ENCODE results near the gene SLC25A27. TPM values are rescaled to one million over a fixed set of nuclear protein-coding genes. Genes with fewer than 3 reads are reported as not detected.
A peak's percentile ranks its signal among the peaks of the same experiment; 100 is the strongest.

The SLC25A27 gene
- total and polyA plus RNA-seq, 10 donors = 4.3 to 17.8 (median 10.3) TPM

- Histone ChIP-seq H3K36me3 (no peaks in the 10 kb centered on the region), H3K9me3 (no peaks in the 10 kb centered on the region), H3K4me3 (no peak overlapping the region), H3K27me3 (replicated peaks in 1 of 7) (no peaks in the 10 kb centered on the region), H3K27ac (no peak overlapping the region), H3K4me1 (no peaks in the 10 kb centered on the region)
- intact Hi-C loops (cut with DNase I; ENCODE audit: low total_unique reads) = no loop called here
- no peak for DNase-seq
- TF ChIP-seq POLR2A (IDR thresholded peaks at IDR 0.05) (no peak), POLR2AphosphoS5 (IDR thresholded peaks at IDR 0.05) (no peak), CTCF (IDR thresholded peaks at IDR 0.05 in 8 of 11, conservative IDR thresholded peaks at IDR 0.05 in 3 of 11) (no peak)
- 76 to 88% (median 87%) methylated on average over 3 of the region's 3 CpGs for WGBS, 5 donors
These were observed 41.8 kb upstream of the SLC25A27 start for GRCh38 chr6:46610862-46611553.

DNA sequence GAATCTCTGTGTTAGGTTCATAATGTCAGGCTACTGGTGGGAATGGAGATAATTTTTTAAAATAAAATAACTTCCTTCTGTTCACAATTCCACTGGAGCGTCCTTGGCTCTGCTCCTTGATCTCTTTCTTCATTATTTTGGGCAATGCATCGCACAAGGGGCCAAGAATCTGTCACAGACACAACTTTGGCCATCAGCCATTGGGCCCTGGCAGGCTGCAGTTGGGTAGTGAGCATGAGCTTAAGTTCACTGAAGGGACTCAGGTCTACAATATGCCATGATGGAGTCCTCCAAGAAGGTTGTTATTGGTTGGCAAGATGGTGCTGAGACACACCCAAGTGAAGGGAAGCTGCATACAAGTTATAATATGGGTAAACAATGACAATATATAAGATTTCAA is 40.1 kb upstream of the SLC25A27 start:
- Histone ChIP-seq H3K4me3 (no peak overlapping the region), H3K27me3 (replicated peaks in 1 of 7) (no peaks in the 10 kb centered on the region), H3K27ac (no peak overlapping the region), H3K4me1 (no peaks in the 10 kb centered on the region), H3K36me3 (no peaks in the 10 kb centered on the region), H3K9me3 (no peaks in the 10 kb centered on the region)
- intact Hi-C loops (cut with DNase I; ENCODE audit: low total_unique reads) = no loop called here
- DNase-seq = no peak
- TF ChIP-seq POLR2A (IDR thresholded peaks at IDR 0.05) (no peak), CTCF (IDR thresholded peaks at IDR 0.05 in 8 of 11, conservative IDR thresholded peaks at IDR 0.05 in 3 of 11) (no peak), POLR2AphosphoS5 (IDR thresholded peaks at IDR 0.05) (no peak)
- WGBS, 5 donors = 67 to 81% (median 72%) methylated on average over 2 of the region's 2 CpGs

- TF ChIP-seq POLR2A (IDR thresholded peaks at IDR 0.05) = no peak
- no peak for TF ChIP-seq CTCF (IDR thresholded peaks at IDR 0.05 in 8 of 11, conservative IDR thresholded peaks at IDR 0.05 in 3 of 11)
- TF ChIP-seq POLR2AphosphoS5 (IDR thresholded peaks at IDR 0.05) = no peak
- Histone ChIP-seq H3K4me3 (no peak overlapping the region), H3K9me3 (peaks cover 0 to 10% (median 1%) of the 10 kb centered on the region in 8 donors), H3K4me1 (no peaks in the 10 kb centered on the region), H3K27ac (no peak overlapping the region), H3K36me3 (no peaks in the 10 kb centered on the region), H3K27me3 (replicated peaks in 1 of 7) (no peaks in the 10 kb centered on the region)
- 84 to 100% (median 91%) methylated on average over 1 of the region's 1 CpG for WGBS, 5 donors
- intact Hi-C loops (cut with DNase I; ENCODE audit: low total_unique reads) = no loop called here
- no peak for DNase-seq
These were observed 34.0 kb upstream of the SLC25A27 start for GRCh38 chr6:46618726-46619125.

GRCh38 chr6:46626228-46626909 is 26.4 kb upstream of the SLC25A27 start:
- DNase-seq = no peak
- peaks cover 0 to 7% (median 0%) of the 10 kb centered on the region in 8 donors for H3K9me3 ChIP-seq
- peaks cover 0 to 10% (median 7%) of the 10 kb centered on the region in 6 donors for H3K4me1 ChIP-seq
- H3K27ac ChIP-seq = no peak overlapping the region
- WGBS, 5 donors = 10 to 19% (median 14%) methylated on average over 3 of the region's 3 CpGs
- no peak overlapping the region for H3K4me3 ChIP-seq
- TF ChIP-seq POLR2A (IDR thresholded peaks at IDR 0.05) = no peak
- TF ChIP-seq POLR2AphosphoS5 (IDR thresholded peaks at IDR 0.05) = no peak
- TF ChIP-seq CTCF (IDR thresholded peaks at IDR 0.05 in 8 of 11, conservative IDR thresholded peaks at IDR 0.05 in 3 of 11) = peak in 10 of 11 experiments; percentile 35 to 72 (median 52)
- intact Hi-C loops (cut with DNase I; ENCODE audit: low total_unique reads) = loop anchor here (5.0 to 10.0 kb wide), 3 partner anchors 202 to 532 kb away; no protein-coding TSS in a partner anchor
- no peaks in the 10 kb centered on the region for H3K36me3 ChIP-seq
- H3K27me3 ChIP-seq (replicated peaks in 1 of 7) = no peaks in the 10 kb centered on the region
